ENCODE data around the gene CYGB. TPM values are rescaled to one million over a fixed set of nuclear protein-coding genes. Genes with fewer than 3 reads are reported as not detected.

CYGB gene
- total and polyA plus RNA-seq, 2 of the 13 experiments (the other 11 are each of a cell fraction or from before 2014, with no cell fraction given), result 18.9 to 27.1 TPM

- no peak for TF ChIP-seq ZNF644 (CRISPR knock-in tag; IDR thresholded peaks at IDR 0.05; ENCODE audit: low read depth)
- no peak for TF ChIP-seq POLR2A (IDR thresholded peaks at IDR 0.05; ENCODE audit: insufficient read depth in 1 of 2, low read depth in 2 of 2, low read length in 2 of 2)
- TF ChIP-seq TAF15 (IDR thresholded peaks at IDR 0.05; ENCODE audit: low read depth, low read length, poor library complexity, severe bottlenecking), result no peak
- TF ChIP-seq ZNF770 (CRISPR knock-in tag; IDR thresholded peaks at IDR 0.05), result no peak
- no peak for TF ChIP-seq PREB (CRISPR knock-in tag; IDR thresholded peaks at IDR 0.05)
- TF ChIP-seq JDP2 (CRISPR knock-in tag; IDR thresholded peaks at IDR 0.05; ENCODE audit: borderline replicate concordance), result no peak
- TF ChIP-seq MZF1 (CRISPR knock-in tag; IDR thresholded peaks at IDR 0.05; ENCODE audit: borderline replicate concordance), result no peak
- no peak for TF ChIP-seq TRIM22 (IDR thresholded peaks at IDR 0.05)
- no peak for TF ChIP-seq ZMYM2 (CRISPR knock-in tag; IDR thresholded peaks at IDR 0.05)
- no peak for TF ChIP-seq TRAFD1 (CRISPR knock-in tag; IDR thresholded peaks at IDR 0.05; ENCODE audit: borderline replicate concordance)
- TF ChIP-seq ZNF839 (CRISPR knock-in tag; IDR thresholded peaks at IDR 0.05; ENCODE audit: borderline replicate concordance), result no peak
- no peak for TF ChIP-seq SALL2 (CRISPR knock-in tag; IDR thresholded peaks at IDR 0.05)
- TF ChIP-seq ZNF10 (CRISPR knock-in tag; IDR thresholded peaks at IDR 0.05; ENCODE audit: borderline replicate concordance, low read depth), result no peak
- TF ChIP-seq HNF1A (IDR thresholded peaks at IDR 0.05; ENCODE audit: low read depth), result no peak
- peak; percentile 23; the same call in 1 of the 2 replicates for TF ChIP-seq HNF1A (CRISPR knock-in tag; IDR thresholded peaks at IDR 0.05; ENCODE audit: borderline replicate concordance)
- no peak for TF ChIP-seq PLSCR1 (CRISPR knock-in tag; IDR thresholded peaks at IDR 0.05; ENCODE audit: borderline replicate concordance)
- TF ChIP-seq NCOA5 (CRISPR knock-in tag; IDR thresholded peaks at IDR 0.05), result no peak
Observed at GRCh38 chr17:76529224-76530094, 8.1 kb downstream of the CYGB start (continued).
